Activated CD4-positive, CD25-positive, alpha-beta regulatory T cell (primary cell): ENCODE data around the gene CNPPD1.

ENCODE experiments used
- DNase-seq, 4 experiments: peaks; one replicate each; lab custom pipeline; 2025; lab: John Stamatoyannopoulos, UW

The CNPPD1 gene

GRCh38 chr2:219122202-219122980 is 54.3 kb downstream of the CNPPD1 start:
- DNase-seq, result no peak
